ENCODE data around the gene GSC.
"Not testable (repeated sequence)": the region's sequence is repeated elsewhere in the genome, so short reads cannot be mapped to it uniquely, and the experiment has no call there.

Gene GSC

GRCh38 chr14:94769391-94770250, at the start of gene GSC:
TSS of gene GSC (minus strand) at chr14:94770113. CDS start at chr14:94770015, 98 bp downstream.
- FAIRE-seq, result no peak

- no peak for FAIRE-seq
These were observed 49.6 kb upstream of the GSC start for GRCh38 chr14:94819531-94819930.

- no peak for FAIRE-seq
These were observed 46.2 kb upstream of the GSC start for GRCh38 chr14:94816113-94816512.

- FAIRE-seq, result no peak
These were observed 35.9 kb upstream of the GSC start for GRCh38 chr14:94805680-94806288.

- FAIRE-seq, result no peak
These were observed 31.3 kb upstream of the GSC start for GRCh38 chr14:94801225-94801624.

- FAIRE-seq, result not testable (repeated sequence)
These were observed 30.9 kb upstream of the GSC start for GRCh38 chr14:94800764-94801163.

- no peak for FAIRE-seq
These were observed 28.0 kb upstream of the GSC start for GRCh38 chr14:94797887-94798286.

- FAIRE-seq, result no peak
These were observed 26.4 kb upstream of the GSC start for GRCh38 chr14:94796278-94796677.

GRCh38 chr14:94795372-94795771, 25.5 kb upstream of the GSC start:
- no peak for FAIRE-seq

GRCh38 chr14:94793901-94794300, 24.0 kb upstream of the GSC start:
- no peak for FAIRE-seq

- FAIRE-seq, result no peak
These were observed 17.7 kb upstream of the GSC start for GRCh38 chr14:94787655-94788054.

GRCh38 chr14:94787092-94787491, 17.2 kb upstream of the GSC start:
- no peak for FAIRE-seq

- no peak for FAIRE-seq
These were observed 10.9 kb upstream of the GSC start for GRCh38 chr14:94780536-94781399.

GRCh38 chr14:94779713-94780112, 9.8 kb upstream of the GSC start:
- FAIRE-seq, result no peak

- no peak for FAIRE-seq
These were observed 5.9 kb upstream of the GSC start for GRCh38 chr14:94775871-94776210.

- no peak for FAIRE-seq
These were observed 5.4 kb upstream of the GSC start for GRCh38 chr14:94775091-94775870.

GRCh38 chr14:94774344-94775090, 4.6 kb upstream of the GSC start:
- no peak for FAIRE-seq

GRCh38 chr14:94773655-94774343, 3.9 kb upstream of the GSC start:
- FAIRE-seq, result no peak

GRCh38 chr14:94773061-94773648, 3.2 kb upstream of the GSC start:
- no peak for FAIRE-seq

- FAIRE-seq, result no peak
These were observed 2.6 kb upstream of the GSC start for GRCh38 chr14:94772548-94772947.

- no peak for FAIRE-seq
These were observed 2.1 kb upstream of the GSC start for GRCh38 chr14:94771906-94772490.
